ENCODE results near the gene COPG1.

- TF ChIP-seq CTCF (IDR thresholded peaks at IDR 0.05) (no peak), EZH2phosphoT487 (IDR thresholded peaks at IDR 0.05) (no peak), EZH2 (IDR thresholded peaks at IDR 0.05) (no peak)
Observed at GRCh38 chr3:129226374-129226773, 23.0 kb upstream of the COPG1 start.

All from neural progenitor cell (in vitro differentiated cells).